Measurements from ENCODE around the gene DMXL2. TPM values are rescaled to one million over a fixed set of nuclear protein-coding genes. Genes with fewer than 3 reads are reported as not detected.
"Not testable (repeated sequence)": the region's sequence is repeated elsewhere in the genome, so short reads cannot be mapped to it uniquely, and the experiment has no call there.

DMXL2 gene, protein sequence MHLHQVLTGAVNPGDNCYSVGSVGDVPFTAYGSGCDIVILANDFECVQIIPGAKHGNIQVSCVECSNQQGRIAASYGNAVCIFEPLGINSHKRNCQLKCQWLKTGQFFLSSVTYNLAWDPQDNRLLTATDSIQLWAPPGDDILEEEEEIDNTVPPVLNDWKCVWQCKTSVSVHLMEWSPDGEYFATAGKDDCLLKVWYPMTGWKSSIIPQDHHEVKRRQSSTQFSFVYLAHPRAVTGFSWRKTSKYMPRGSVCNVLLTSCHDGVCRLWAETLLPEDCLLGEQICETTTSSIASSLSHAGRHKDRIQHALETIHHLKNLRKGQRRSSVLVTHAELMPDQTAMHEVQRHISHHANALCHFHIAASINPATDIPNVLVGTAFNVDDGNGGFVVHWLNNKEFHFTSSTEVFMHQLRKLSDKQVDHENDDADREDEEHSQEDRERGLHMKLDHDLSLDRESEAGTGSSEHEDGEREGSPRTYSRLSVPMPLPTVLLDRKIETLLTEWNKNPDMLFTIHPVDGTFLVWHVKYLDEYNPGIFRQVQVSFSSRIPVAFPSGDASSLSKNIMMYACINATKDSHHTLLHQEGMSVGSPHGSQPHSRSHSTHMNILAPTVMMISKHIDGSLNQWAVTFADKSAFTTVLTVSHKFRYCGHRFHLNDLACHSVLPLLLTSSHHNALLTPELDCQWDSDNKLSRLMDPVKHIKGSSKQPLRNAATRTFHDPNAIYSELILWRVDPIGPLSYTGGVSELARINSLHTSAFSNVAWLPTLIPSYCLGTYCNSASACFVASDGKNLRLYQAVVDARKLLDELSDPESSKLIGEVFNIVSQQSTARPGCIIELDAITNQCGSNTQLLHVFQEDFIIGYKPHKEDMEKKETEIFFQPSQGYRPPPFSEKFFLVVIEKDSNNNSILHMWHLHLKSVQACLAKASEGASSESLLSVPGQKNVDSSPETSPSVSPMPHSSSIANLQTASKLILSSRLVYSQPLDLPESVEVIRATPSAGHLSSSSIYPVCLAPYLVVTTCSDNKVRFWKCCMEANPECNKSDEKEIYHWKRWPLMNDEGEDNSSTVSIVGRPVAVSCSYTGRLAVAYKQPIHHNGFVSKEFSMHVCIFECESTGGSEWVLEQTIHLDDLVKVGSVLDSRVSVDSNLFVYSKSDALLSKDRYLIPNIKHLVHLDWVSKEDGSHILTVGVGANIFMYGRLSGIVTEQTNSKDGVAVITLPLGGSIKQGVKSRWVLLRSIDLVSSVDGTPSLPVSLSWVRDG (N-terminal part only)
- polyA plus RNA-seq (2013, experiment 1 of 2; ENCODE audit: insufficient read length) = 15.9 TPM
- polyA plus RNA-seq (2013, experiment 2 of 2; ENCODE audit: insufficient read length) = 17.6 TPM

DNA sequence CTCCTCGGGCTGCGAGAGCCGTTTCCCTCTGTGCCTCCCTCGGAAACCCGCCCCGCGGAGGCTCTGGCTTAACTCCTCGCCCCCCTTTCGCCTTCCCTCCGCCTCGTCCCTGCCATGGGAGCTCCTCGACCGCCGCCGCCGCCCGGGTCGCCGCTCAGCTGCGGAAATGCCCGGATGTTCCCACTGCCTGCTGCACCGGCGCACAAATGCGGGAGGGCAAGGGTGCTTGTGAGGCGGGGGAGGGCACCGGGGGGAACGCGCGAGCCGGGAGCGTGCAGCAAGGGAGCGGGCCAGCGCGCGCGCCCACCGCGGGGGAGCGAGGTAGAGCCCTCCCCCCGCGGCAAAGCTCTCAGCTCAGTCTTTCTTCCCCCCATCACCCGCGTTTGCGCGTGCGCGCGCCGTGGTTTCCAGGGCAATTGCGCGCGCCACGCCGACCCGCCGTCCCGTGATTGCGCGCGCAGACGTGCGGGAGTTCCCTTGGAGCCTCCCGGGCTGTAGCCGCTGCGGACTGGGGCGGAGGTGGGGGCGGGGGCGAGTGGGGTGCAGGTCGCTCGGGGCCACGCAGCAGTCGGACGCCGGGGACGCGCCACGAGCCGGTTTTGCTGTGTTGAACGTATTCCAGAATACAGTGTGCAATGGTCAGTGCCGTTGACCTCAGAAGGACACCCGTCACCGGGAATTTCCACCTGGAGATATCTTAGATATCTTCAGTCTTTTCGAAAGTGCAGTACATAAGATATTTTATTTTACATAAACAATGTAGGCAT, at the start of gene DMXL2:
Gene DMXL2, minus strand, starts transcription at position 168 of the 767 bp plus-strand sequence. CDS start 226 bp downstream, outside the sequence.
- peak; percentile 90 for DNase-seq

DNA sequence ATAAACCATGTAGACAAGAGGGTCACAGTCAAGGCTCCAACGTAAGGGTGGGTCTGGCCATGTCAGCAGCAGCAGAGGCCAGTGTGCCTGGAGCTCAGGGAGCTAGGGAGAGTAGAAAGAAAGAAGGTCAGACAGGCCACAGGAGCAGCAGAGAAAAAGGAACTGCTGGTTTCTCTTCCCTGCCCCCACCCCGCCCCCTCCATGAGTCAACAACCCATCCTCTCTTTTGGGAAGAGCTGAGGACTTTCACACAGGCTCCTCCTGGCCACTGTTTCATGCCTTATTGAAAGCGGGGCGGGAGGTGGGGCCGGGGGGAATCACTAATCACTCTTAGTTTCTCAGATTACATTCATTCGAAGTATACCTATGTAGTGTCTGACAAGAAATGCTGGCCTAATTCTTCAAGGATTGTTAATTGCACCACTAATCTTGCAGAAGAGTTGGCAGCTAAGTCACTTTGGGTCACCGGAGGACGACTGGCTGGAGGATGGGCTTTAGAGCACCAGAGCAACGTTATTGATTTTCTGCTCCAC, 49.6 kb upstream of the DMXL2 start:
- DNase-seq = no peak

DNA sequence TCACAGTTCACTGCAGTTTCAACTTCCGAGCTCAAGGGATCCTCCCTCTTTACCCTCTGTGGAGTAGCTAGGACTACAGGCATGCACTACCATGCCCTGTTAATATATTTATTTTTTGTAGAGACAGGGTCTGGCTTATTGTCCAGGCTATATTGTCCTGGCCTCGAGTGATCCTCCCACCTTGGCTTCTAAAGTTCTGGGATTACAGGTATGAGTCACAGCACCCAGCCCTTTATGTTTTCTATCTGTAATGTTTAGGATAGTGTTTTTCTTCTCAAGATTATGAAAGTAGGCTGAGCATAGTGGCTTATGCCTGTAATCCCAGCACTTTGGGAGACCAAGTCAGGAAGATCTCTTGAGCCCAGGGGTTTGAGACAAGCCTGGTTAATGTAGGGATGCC, 46.8 kb upstream of the DMXL2 start:
- DNase-seq = no peak

DNA sequence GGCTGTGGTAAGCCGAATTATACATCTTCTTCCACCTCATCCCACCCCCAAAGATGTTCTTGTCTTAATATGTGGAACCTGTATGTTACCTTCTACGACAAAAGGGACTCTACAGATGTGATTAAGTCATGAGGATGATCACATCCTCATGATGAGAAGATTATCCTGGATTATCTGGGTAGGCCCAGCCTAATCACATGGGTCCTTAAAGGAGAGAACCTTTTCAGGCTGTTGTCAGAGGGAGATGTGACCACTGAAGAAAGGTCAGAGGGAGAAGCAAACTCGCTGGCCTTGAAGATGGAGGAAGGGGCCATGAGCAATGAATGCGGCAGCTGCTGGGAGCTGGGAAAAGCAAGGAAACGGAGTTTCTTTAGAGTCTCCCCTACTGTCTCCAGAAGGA, 45.9 kb upstream of the DMXL2 start:
- DNase-seq = no peak

DNA sequence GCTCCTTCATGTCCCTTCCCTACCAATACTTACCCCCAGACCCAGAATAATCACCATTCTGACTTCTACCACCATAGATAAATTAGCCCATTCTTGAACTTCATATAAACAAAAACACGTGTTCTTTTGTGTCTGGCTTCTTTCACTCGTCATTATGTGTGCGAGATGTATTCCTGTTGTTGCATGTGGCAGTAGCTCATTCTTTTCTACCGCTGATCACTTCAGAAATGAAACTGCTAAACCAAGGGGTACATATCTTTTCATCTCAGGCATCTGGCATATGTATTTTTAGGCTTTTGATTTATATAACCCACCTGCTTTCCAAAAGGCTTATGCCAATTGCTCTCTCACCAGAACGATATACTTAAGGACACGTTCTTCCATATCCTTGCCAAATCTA, 44.9 kb upstream of the DMXL2 start:
- no peak for DNase-seq

DNA sequence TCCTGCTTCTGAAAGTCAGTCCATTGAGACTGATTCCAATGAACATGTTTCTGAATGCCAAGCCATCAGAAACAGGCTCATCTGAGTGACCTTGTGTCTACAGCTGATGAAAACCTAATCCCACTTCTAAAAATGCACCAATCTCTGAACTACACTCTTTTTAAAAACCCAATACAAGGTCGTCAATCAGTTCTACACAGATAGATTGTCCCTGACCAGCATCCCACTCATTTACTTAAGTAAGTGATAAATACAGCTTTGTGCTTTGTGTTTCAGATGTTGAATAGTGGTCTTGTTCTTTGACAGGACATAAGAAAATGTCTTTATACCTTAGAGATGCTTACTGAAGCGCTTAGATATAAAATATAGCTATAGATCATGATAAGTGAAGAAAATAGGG, 38.5 kb upstream of the DMXL2 start:
- no peak for DNase-seq

DNA sequence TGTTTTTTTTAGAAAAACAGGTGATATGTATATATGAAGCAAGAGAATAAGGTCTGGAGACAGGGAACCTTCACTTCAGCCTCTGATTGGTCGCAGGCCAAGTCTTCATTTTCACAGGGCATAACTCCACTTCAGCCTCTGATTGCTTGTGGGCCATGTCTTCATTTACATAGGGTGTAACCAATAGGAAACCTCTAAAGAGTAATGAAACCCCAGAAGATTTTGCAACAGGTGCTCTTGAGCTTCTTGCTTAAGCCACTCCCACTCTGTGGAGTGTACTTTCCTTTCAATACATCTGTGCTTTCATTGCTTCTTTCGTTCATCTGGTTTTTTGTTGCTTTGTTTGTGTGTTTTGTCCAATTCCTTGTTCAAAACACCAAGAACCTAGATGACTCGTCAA, 36.1 kb upstream of the DMXL2 start:
- DNase-seq = no peak

DNA sequence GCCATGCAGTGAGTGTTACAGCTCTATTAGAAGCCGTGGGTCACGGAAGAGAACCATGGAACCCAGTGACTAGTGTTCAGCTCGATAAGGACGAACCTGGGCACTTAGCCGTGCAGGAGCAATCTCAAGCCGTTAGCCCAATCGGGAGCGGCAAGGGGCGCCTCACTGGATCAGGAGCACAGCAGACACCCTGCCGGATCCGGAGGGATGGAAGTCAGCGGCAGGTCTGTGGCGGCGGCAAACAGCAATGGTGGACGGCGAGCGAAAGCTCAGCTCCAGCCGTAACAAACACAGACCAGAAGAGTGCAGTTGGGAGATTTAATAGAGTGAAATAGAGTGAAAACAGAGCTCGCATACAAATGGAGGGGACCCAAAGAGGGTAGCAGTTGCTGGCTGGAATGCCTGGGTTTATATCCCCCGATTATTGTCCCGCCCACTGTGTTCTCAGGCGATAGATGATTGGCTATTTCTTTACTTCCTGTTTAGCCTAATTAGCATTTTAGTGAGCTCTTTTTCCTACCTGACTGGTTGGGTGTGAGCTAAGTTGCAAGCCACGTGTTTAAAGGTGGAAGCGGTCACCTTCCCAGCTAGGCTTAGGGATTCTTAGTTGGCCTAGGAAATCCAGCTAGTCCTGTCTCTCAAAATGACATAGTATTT, 33.0 kb upstream of the DMXL2 start:
- DNase-seq = not testable (repeated sequence)

DNA sequence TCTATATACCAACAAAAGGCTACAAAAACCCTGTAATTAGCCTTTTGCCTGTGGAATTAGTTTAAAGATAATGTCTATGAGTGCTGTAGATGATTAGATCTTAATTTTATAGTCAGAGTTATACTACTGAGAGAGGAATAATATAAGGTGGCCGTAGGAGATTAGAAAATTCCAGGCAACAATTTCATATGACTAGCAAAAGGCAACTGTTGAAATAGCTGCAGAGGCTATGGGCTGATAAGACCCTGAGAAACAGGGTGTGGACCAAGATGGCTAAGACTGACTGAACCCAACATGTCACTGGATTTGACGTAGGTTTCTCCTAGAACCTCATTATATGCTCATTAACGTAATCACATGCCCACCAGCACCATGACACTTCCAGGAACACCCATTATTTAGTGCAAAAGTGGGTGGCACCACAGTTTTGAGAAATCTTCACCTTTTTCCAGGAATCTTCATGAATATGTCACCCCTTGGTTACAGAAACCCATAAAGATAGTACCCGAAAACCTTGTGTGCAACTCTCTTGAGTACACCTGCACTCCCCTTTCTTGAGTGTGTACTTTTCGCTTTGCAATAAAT, 29.6 kb upstream of the DMXL2 start:
- no peak for DNase-seq

DNA sequence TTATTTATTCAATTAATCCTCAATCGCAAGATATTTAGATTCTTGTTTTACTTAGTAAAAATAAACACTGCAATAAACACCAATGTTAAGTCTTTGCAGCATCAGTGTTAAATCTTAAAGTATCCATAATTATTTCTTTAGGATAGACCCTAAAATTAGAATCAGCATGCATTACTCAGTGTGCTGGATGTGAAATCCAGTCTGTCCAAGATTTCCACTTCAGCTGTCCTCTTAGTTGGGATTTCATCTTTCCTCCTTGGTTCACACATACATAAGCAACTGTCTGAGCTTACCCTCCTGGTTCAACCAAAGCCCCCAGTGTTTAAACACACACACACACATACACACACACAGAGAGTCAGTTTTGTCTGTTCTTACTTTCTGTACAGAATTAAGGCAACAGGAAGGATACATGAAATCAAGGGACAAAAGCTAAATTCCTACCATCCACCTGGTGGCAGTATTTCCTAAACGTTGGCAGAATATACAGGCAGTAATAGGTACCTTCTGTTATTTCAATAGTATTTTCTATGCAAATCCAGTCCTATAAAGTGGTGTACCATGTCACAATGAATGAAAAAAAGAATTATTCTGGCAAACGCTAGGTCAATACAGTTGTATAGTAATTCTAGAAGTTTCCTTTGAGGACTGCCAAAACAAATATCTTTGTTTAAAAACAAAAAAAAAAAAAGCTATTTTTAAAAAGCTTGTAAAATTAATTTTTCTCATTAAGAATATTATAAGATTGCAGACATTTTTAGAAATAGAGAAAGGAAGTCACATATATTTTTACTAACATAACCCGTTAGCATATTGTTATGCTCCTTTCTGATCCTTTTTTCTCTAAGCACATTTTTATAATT, 27.3 kb upstream of the DMXL2 start:
- peak; percentile 71 for DNase-seq

DNA sequence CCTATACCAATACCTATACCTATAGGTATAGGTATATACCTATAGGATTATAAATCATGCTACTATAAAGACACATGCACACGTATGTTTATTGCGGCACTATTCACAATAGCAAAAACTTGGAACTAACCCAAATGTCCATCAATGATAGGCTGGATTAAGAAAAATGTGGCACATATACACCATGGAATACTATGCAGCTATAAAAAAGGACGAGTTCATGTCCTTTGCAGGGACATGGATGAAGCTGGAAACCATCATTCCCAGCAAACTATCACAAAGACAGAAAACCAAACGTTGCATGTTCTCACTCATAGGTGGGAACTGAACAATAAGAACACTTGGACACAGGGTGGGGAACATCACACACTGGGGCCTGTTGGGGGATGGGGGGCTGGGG, 26.1 kb upstream of the DMXL2 start:
- not testable (repeated sequence) for DNase-seq

DNA sequence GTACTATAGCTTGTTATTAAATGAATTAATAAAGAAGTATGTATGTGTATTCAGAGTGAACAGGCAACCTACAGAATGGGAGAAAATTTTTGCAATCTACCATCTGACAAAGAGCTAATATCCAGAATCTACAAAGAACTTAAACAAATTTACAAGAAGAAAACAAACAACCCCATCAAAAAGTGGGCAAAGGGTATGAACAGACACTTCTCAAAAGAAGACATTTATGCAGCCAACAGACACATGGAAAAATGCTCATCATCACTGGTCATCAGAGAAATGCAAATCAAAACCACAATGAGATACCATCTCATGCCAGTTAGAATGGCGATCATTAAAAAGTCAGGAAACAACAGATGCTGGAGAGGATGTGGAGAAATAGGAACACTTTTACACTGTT, 25.5 kb upstream of the DMXL2 start:
- DNase-seq = not testable (repeated sequence)

DNA sequence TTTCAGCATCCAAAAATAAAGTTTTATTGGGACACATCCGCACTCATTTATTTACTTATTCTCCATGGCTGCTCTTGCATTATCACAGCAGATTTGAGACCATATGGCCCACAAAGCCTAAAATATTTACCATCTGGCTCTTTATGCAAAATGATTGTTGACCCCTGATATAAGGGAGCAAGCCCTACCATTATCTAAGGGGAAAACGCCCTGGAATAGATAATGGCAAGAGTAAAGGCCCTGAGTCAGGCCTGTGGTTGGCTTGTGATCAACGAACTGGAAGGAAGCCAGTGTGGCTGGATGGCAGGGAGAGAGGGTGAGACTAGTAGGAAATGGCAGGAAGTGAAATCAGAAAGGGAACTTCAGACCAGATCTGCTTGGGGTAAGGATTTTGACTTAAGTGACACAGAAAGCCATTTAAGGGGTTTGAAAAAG, 24.6 kb upstream of the DMXL2 start:
- DNase-seq = peak; percentile 51

DNA sequence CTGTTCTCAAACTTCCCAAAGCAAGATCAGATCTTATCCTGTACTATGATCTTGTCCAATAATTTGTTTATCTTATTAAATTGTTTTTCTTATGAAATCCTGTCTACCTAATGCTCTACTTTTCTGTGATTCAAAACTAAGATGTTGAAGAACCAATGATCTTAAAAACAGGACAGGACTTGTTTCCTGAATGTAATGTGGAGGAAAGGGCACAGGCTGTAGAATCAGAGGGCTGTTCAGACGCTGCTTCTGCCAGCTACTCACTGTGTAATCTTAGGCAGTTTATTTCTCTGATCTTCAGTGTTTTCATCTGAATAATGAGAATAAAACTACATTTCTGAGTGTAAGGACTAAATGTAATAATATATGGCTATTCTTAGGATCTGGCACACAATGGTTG, 20.1 kb upstream of the DMXL2 start:
- DNase-seq = no peak

DNA sequence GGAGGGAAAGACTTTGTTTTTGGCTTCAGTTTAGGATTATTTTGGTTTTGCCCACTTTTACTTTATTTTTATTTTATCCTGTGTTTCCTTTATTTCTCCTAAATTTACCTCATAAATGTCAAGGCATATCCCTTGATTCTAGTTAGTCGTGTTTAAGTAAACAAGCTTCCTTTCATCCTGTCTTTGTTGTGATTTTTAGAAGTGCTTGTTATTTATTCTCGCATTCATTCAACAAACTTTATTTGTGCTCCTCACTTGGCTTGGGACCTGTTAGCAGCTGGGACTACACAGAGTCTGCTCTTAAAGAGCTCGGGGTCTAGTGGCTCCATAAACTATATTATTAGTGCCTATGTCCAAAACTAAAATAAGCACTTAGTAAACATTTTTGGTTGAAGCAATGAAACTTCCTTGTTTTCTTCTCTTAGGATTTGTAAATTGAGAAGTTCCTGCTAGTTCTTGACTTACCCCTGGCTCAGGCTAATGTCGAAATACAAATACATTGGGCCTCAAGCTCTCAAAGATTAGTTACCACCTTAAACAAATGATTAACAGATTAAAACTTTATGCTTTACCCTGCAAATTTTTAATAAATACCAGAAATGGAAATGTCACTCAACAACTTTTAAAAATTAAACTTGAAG, 19.0 kb upstream of the DMXL2 start:
- no peak for DNase-seq

DNA sequence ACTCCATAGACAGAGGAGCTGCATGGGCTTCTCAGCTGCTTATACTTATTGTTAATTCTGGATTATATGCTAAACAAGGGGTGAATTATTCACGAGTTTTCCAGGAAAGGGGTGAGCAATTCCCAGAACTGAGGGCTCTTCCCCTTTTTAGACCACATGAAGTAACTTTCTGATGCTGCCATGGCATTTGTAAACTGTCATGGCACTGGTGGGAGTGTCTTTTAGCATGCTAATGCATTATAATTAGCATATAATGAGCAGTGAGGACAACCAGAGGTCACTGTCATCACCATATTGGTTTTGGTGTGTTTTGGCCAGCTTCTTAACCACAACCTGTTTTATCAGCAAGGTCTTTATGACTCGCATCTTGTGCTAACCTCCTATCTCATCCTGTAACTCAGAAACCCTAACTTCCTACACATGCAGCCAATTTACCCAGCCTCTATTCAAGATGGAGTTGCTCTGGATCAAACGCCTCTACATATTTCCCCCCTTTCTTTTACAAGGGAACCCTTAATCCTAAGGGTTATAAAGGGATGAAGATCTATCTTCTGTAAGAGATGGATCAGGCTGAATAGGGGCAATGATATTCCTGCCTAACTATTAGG, 12.1 kb upstream of the DMXL2 start:
- DNase-seq = no peak

DNA sequence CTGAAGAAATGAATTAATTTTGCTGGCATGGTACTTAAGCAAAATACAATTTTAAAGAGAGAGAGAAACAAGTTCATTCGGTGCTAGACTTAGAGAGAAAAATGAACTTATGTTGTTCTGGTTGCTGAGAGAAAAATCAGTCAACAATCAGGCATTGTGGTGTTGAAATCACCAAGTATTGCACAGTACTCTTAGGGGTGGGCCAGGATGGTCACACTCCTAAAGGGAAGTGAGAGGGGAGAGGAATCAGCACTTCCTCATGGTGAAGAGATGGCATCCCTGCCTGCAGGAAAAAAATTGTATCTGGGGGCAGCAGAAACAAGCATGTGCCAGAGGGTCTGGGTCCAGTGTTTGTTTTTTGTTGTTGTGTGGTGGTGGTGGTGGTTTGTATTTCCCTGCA, 7.0 kb upstream of the DMXL2 start:
- DNase-seq = no peak

DNA sequence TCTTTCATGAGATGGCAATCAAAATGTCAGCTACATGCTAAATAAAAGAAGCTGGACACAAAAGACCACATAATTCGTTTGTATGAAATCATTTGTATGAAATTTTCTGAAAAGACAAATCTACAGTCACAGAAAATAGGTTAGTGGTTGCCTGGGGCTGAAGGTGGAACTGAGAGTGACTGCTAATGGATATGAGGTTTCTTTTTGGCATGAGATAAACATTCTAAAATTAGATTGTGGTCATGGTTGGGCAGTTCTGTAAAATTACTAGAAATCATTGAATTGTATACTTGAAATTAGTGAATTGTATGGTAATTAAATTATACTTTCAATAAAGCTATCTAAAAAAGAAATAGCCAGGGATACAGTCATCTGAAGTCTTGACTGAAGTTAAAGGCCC, 2.7 kb upstream of the DMXL2 start:
- DNase-seq = no peak

DNA sequence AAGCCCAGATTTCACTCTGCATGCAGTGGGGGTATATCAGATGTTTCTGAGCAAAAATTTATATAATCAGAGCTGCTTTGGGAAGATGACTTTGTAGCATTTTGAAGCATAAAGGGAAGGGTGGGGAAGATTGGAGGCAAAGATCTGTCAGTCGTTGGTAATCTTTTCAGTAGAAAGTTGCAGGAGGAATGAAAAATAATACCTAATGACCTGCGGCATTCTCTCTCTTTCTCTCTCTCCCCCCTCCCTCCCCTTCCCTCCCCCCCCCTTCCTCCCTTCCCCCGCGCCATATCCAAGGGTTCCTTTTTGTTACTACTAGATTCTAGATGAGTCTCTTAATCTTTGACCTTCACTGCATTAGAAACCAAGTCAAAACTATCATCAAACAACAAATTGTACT, 1.5 kb upstream of the DMXL2 start:
- no peak for DNase-seq

Data from fibroblast of skin of scalp (primary cell).